B cell (primary cell): ENCODE results near the gene UBR4. TPM values are rescaled to one million over a fixed set of nuclear protein-coding genes. Genes with fewer than 3 reads are reported as not detected.

Source experiments
- ATAC-seq: fragments of 200-7000 bp; cut with Tn5 transposase; one replicate; pipeline ENCODE4 v1.10.0; 2021; ENCODE audit warnings: low read depth, mild to moderate bottlenecking, moderate number of reproducible peaks, moderate library complexity
- CTCF ChIA-PET: fragments of 350-600 bp; sonication (Branson Sonifier 250); formaldehyde crosslinking; loops from one replicate; lab custom pipeline; 2021; ENCODE audit warnings: antibody characterized with exemption, inconsistent platforms; lab: Charles Lee
- POLR2A ChIA-PET: fragments of 350-600 bp; sonication (Branson Sonifier 250); formaldehyde crosslinking; loops from one replicate; lab custom pipeline; 2021; ENCODE audit warnings: antibody characterized with exemption; lab: Charles Lee
- DNase-seq: peaks from one replicate; pipeline ENCODE4 v3.0.0; 2013
- H2AFZ ChIP-seq: 2 replicates; pipeline ENCODE4 v1.6.1; 2012; ENCODE audit warnings: mild to moderate bottlenecking, low read depth, low read length; ENCODE audit not compliant: insufficient read depth, poor library complexity, severe bottlenecking
- H3K27ac ChIP-seq, 2 donors: 1 replicate in 1 of 2; 2 replicates in 1 of 2; pipeline ENCODE4 v1.5.1; 2012 to 2013; ENCODE audit warnings: low read length in 2 of 2, mild to moderate bottlenecking in 2 of 2, moderate library complexity in 1 of 2
- H3K27me3 ChIP-seq, 4 experiments: fragments of 200-600 bp in 1 of 4; sonication (generic) in 1 of 4; replicated peaks in 1 of 4; 1 replicate in 2 of 4; 2 replicates in 2 of 4; pipeline versions ENCODE4 v1.6.1 to v1.7.0; 2013 to 2016; ENCODE audit warnings: low read length in 3 of 4, mild to moderate bottlenecking in 2 of 4, mixed read lengths in 1 of 4, moderate library complexity in 1 of 4; ENCODE audit not compliant: insufficient read depth in 4 of 4, control insufficient read depth in 3 of 4; ENCODE audit errors: control extremely low read depth in 1 of 4
- H3K36me3 ChIP-seq, 2 experiments: replicated peaks in 1 of 2; 1 replicate in 1 of 2; 2 replicates in 1 of 2; pipeline versions ENCODE4 v1.6.1 to v1.7.1; 2013; ENCODE audit warnings: low read length in 1 of 2; ENCODE audit not compliant: insufficient read depth in 2 of 2, control insufficient read depth in 1 of 2; ENCODE audit errors: control extremely low read depth in 1 of 2, extremely low read depth in 1 of 2
- H3K4me1 ChIP-seq, 2 donors: fragments of 200-600 bp in 1 of 2; sonication (generic) in 1 of 2; 1 replicate in 1 of 2; 2 replicates in 1 of 2; pipeline versions ENCODE4 v1.5.1 to v1.6.1; 2013 to 2017; ENCODE audit warnings: low read length in 2 of 2; ENCODE audit not compliant: control insufficient read depth in 2 of 2, insufficient read depth in 2 of 2
- H3K4me2 ChIP-seq: replicated peaks from 2 replicates; pipeline ENCODE3; 2012; ENCODE audit warnings: mild to moderate bottlenecking, low read depth, low read length; ENCODE audit not compliant: poor library complexity, severe bottlenecking
- H3K4me3 ChIP-seq, 5 experiments: fragments of 200-600 bp in 1 of 5; sonication (generic) in 1 of 5; 1 replicate in 3 of 5; 2 replicates in 2 of 5; pipeline versions ENCODE4 v1.5.1 to v1.7.0; 2011 to 2016; ENCODE audit warnings: low read length in 4 of 5, mild to moderate bottlenecking in 4 of 5, low read depth in 2 of 5, control low read depth in 1 of 5, moderate library complexity in 1 of 5; ENCODE audit not compliant: insufficient read depth in 1 of 5; ENCODE audit errors: control extremely low read depth in 1 of 5, extremely low read depth in 1 of 5
- H3K79me2 ChIP-seq: fragments of 200-600 bp; sonication (generic); one replicate; pipeline ENCODE4 v1.6.0; 2016; ENCODE audit warnings: low read length; ENCODE audit not compliant: control insufficient read depth, insufficient read depth
- H3K9ac ChIP-seq: fragments of 200-600 bp; sonication (generic); 2 replicates; pipeline ENCODE4 v1.6.1; 2017; ENCODE audit warnings: mild to moderate bottlenecking, low read length, moderate library complexity
- H3K9me3 ChIP-seq, 3 donors: one replicate each; pipeline versions ENCODE4 v1.6.1 to v1.7.1; 2013; ENCODE audit warnings: low read length in 2 of 3; ENCODE audit not compliant: control insufficient read depth in 2 of 3, insufficient read depth in 1 of 3; ENCODE audit errors: control extremely low read depth in 1 of 3
- H4K20me1 ChIP-seq: 2 replicates; pipeline ENCODE4 v1.6.0; 2012; ENCODE audit warnings: mild to moderate bottlenecking, low read length; ENCODE audit not compliant: insufficient read depth, control insufficient read depth, poor library complexity, severe bottlenecking
- H3K27ac Mint-ChIP-seq: one replicate; pipeline ENCODE4 v1.8.0; 2021; ENCODE audit warnings: mixed read lengths
- H3K27me3 Mint-ChIP-seq: one replicate; pipeline ENCODE4 v1.8.0; 2021; ENCODE audit warnings: mixed read lengths
- H3K4me1 Mint-ChIP-seq: one replicate; pipeline ENCODE4 v1.8.0; 2021; ENCODE audit warnings: mixed read lengths
- H3K4me3 Mint-ChIP-seq: one replicate; pipeline ENCODE4 v1.8.0; 2021; ENCODE audit warnings: mixed read lengths
- H3K9me3 Mint-ChIP-seq: one replicate; pipeline ENCODE4 v1.8.0; 2022; ENCODE audit warnings: mixed read lengths; ENCODE audit not compliant: insufficient read depth
- CTCF ChIP-seq: fragments of 200-600 bp; IDR thresholded peaks from one replicate; pipeline ENCODE4 v1.8.0; 2022; ENCODE audit warnings: antibody characterized with exemption, mild to moderate bottlenecking
- EZH2 ChIP-seq: IDR thresholded peaks from 2 replicates; pipeline ENCODE4 v1.6.1; 2012; ENCODE audit warnings: borderline replicate concordance, low read depth, mild to moderate bottlenecking, moderate library complexity, low read length; ENCODE audit not compliant: insufficient read depth, poor library complexity, severe bottlenecking
- WGBS: methylation state at CpG from one replicate; pipeline ENCODE4 v1.1.5; 2013; ENCODE audit warnings: missing lambda C conversion rate; ENCODE audit not compliant: insufficient coverage; 5-methylcytosine and 5-hydroxymethylcytosine counted together
- intact Hi-C: fragments of 100-400 bp; cut with micrococcal nuclease; formaldehyde crosslinking; loops from one replicate; pipeline ENCODE4 v1.10.0; 2022
- polyA plus RNA-seq: library from polyadenylated mRNA; depleted of rRNA; stranded (reverse); fragments of >200 nt; gene quantifications from 2 replicates; pipeline ENCODE4 v1.2.3, GENCODE V29; 2012
- total RNA-seq, 2 donors: library from RNA; stranded (reverse); fragments of 120-200 nt in 1 of 2; gene quantifications; 1 replicate in 1 of 2; 2 replicates in 1 of 2; pipeline versions ENCODE4 v1.2.3 to v1.2.4, GENCODE V29; 2013 to 2022

The UBR4 gene
- total and polyA plus RNA-seq, 2 donors (not counting 1 experiment from before 2014, with no cell fraction given), result 90.0 to 190 TPM

DNA sequence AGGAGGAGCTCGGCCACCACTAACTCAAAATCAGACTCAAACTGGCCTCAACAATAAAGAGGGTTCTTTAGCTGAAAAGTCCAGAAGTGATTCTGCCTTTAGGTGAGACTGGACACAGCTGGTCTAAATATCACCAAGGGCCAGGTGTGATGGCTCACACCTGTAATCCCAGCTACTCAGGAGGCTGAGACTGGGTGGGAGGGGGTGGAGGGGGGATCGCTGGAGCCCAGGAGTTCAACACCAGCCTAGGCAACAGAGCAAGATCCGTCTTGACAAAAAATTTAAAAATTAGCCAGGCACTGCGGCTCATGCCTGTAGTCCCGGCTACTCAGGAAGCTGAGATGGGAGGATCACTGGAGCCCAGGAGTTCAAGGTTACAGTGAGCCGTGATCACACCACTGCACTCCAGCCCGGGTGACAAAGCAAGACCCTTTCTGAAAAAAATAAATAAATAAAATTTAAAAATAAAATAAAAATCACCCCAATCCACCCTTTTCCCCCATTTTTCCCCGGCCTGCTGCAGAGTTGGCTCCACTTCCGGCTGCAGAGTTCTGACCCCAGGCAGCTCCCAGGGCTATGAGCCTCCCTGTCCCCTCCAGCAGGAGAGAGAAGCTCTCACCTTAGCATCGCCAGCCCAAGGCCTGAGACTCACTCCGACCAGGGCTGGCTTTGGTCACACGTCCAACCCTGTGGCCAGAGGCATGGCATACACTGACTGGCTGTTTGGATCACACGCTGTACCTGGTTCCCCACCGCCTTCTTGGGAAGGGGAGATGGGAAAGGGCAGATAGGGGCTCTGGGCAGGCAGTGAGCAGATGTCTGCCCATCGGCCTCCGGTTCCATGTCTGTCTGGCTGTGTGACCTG, 166.3 kb downstream of the UBR4 start:
- no peaks in the 10 kb centered on the region for H3K36me3 ChIP-seq
- ChIA-PET POLR2A (no interaction called here), CTCF (interaction anchor here (0.6 kb wide), 1 partner anchor 236 kb away, joined by 4 read pairs; no protein-coding TSS in a partner anchor)
- Mint-ChIP-seq H3K9me3 (no peaks in the 10 kb centered on the region), H3K27ac (no peak overlapping the region), H3K4me1 (no peaks in the 10 kb centered on the region), H3K27me3 (peaks cover 36% of the 10 kb centered on the region), H3K4me3 (no peak overlapping the region)
- H4K20me1 ChIP-seq, result no peaks in the 10 kb centered on the region
- H3K4me3 ChIP-seq, result no peak overlapping the region
- no peak overlapping the region for H3K27ac ChIP-seq
- peaks cover 0 to 8% (median 0%) of the 10 kb centered on the region in 4 experiments for H3K27me3 ChIP-seq
- H3K79me2 ChIP-seq, result no peaks in the 10 kb centered on the region
- H3K4me2 ChIP-seq, result no peak overlapping the region
- WGBS, result 82% methylated on average over 13 of the region's 16 CpGs
- TF ChIP-seq EZH2 (no peak), CTCF (no peak)
- no peak overlapping the region for H2AFZ ChIP-seq
- H3K9me3 ChIP-seq, result no peaks in the 10 kb centered on the region
- ATAC-seq (no peak), DNase-seq (no peak)
- no peak overlapping the region for H3K9ac ChIP-seq
- intact Hi-C loops, result no loop called here
- H3K4me1 ChIP-seq, result no peaks in the 10 kb centered on the region
